Uterus (tissue), 4 donors: ENCODE results near the gene EFCAB14. TPM values are rescaled to one million over a fixed set of nuclear protein-coding genes. Genes with fewer than 3 reads are reported as not detected.
"Not testable (repeated sequence)": the region's sequence is repeated elsewhere in the genome, so short reads cannot be mapped to it uniquely, and the experiment has no call there.

Experiments used
- DNase-seq, 2 donors: peaks; one replicate each; pipeline ENCODE4 v3.0.0-alpha.2; 2019 to 2020
- H3K27ac ChIP-seq, 2 donors: fragments of 200-600 bp; sonication (generic); 1 replicate in 1 of 2; 2 replicates in 1 of 2; pipeline ENCODE4 v1.5.1; 2016 to 2018
- H3K27me3 ChIP-seq, 2 donors: fragments of 200-600 bp; sonication (generic); one replicate each; pipeline ENCODE4 v1.5.1; 2018 to 2019; ENCODE audit warnings: control low read depth in 1 of 2
- H3K36me3 ChIP-seq, 2 donors: fragments of 200-600 bp; sonication (generic); one replicate each; pipeline ENCODE4 v1.5.1; 2019; ENCODE audit warnings: control low read depth in 1 of 2
- H3K4me1 ChIP-seq, 2 donors: fragments of 200-600 bp; sonication (generic); one replicate each; pipeline ENCODE4 v1.5.1; 2018 to 2019; ENCODE audit warnings: control low read depth in 1 of 2
- H3K4me3 ChIP-seq, 2 donors: fragments of 200-600 bp; sonication (generic); 1 replicate in 1 of 2; 2 replicates in 1 of 2; pipeline ENCODE4 v1.5.1; 2018 to 2019; ENCODE audit warnings: mild to moderate bottlenecking in 1 of 2
- H3K9me3 ChIP-seq, 2 donors: fragments of 200-600 bp; sonication (generic); one replicate each; pipeline ENCODE4 v1.5.1; 2019; ENCODE audit warnings: control low read depth in 1 of 2
- POLR2A ChIP-seq, 2 donors: fragments of 450-650 bp; IDR thresholded peaks; one replicate each; pipeline ENCODE4 v1.6.1; 2016; ENCODE audit warnings: antibody characterized with exemption in 2 of 2, mild to moderate bottlenecking in 1 of 2, moderate library complexity in 1 of 2
- intact Hi-C: fragments of 100-400 bp; cut with DNase I; formaldehyde crosslinking; loops from one replicate; pipeline ENCODE4 v1.15.1; 2023; ENCODE audit warnings: low total_unique reads
- total RNA-seq, 4 donors: library from RNA; depleted of rRNA in 3 of 4; stranded (reverse); fragments of >200 nt in 3 of 4; gene quantifications; one replicate each; pipeline versions ENCODE4 v1.1.0 to v1.2.4, GENCODE V29; 2014 to 2023
- TF ChIP-seq, protein P1 (sequence below), 4 experiments: fragments of 200-600 bp in 2 of 4; fragments of 450-650 bp in 2 of 4; sonication (generic) in 2 of 4; IDR thresholded peaks; one replicate each; pipeline ENCODE4 v1.5.1; 2016 to 2019; ENCODE audit warnings: antibody characterized with exemption in 4 of 4, mild to moderate bottlenecking in 2 of 4, moderate library complexity in 1 of 4
- donor health status: DM: yes; HTN: yes; CAD: no.

The EFCAB14 gene
- total RNA-seq, 4 donors from 2014 or later, result 63.5 to 188 (median 96.0) TPM

DNA sequence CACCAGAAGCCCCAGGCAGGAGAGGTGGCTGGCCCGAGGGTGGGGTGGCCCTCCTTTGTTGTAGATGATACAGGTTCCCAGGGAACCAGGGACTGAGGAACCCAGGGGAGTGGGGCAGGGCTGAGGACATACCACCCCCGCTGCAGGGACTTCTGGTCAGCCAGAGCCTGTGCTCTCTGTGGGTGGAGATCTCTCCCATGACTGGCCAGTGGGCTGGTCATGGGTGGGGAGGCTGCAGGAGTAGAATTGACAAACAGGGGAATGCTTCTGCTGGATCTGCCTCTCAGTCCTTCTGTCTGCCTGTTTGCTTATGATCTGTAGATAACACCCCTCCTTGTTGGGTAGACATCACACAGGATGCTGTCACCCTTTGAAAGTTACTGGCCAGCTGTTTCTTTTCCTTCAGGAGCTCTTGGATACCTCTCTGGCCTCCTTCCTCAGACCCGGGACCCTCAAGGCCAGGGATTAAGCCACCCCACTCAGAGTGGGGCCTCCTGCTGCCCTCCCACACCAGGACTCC is 2.8 kb upstream of the EFCAB14 start:
- no peak for DNase-seq
- intact Hi-C loops, result no loop called here
- H3K27ac ChIP-seq, result no peak overlapping the region
- no peak overlapping the region for H3K4me3 ChIP-seq
- H3K36me3 ChIP-seq, result no peaks in the 10 kb centered on the region
- TF ChIP-seq, protein P1, sequence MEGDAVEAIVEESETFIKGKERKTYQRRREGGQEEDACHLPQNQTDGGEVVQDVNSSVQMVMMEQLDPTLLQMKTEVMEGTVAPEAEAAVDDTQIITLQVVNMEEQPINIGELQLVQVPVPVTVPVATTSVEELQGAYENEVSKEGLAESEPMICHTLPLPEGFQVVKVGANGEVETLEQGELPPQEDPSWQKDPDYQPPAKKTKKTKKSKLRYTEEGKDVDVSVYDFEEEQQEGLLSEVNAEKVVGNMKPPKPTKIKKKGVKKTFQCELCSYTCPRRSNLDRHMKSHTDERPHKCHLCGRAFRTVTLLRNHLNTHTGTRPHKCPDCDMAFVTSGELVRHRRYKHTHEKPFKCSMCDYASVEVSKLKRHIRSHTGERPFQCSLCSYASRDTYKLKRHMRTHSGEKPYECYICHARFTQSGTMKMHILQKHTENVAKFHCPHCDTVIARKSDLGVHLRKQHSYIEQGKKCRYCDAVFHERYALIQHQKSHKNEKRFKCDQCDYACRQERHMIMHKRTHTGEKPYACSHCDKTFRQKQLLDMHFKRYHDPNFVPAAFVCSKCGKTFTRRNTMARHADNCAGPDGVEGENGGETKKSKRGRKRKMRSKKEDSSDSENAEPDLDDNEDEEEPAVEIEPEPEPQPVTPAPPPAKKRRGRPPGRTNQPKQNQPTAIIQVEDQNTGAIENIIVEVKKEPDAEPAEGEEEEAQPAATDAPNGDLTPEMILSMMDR (IDR thresholded peaks at IDR 0.05), result no peak
- TF ChIP-seq POLR2A (IDR thresholded peaks at IDR 0.05), result no peak
- H3K9me3 ChIP-seq, result no peaks in the 10 kb centered on the region
- peaks cover 0 to 17% of the 10 kb centered on the region in 2 donors for H3K4me1 ChIP-seq
- no peaks in the 10 kb centered on the region for H3K27me3 ChIP-seq

DNA sequence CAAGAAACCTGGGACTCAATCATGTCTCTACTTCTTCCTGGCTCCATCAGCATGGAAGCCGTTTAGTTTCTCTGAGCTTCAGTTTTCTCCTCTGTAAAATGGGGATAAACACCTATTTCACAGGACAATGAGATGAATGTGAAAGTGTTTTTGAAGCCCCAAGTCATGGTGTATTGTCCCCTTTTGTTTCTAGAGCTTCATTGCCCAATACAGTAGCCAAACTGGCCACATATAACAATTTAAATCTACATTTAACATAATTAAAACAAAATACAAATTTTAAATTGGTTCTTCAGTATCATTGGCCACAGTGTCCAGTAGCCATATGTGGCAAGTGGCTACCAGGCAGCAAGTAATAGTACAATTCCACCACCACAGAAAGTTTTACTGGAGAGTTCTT is 2.3 kb upstream of the EFCAB14 start:
- Histone ChIP-seq H3K27ac (no peak overlapping the region), H3K36me3 (no peaks in the 10 kb centered on the region), H3K4me1 (peaks cover 0 to 17% of the 10 kb centered on the region in 2 donors), H3K27me3 (no peaks in the 10 kb centered on the region), H3K4me3 (no peak overlapping the region), H3K9me3 (no peaks in the 10 kb centered on the region)
- intact Hi-C loops, result no loop called here
- TF ChIP-seq, protein P1 (IDR thresholded peaks at IDR 0.05), result no peak
- TF ChIP-seq POLR2A (IDR thresholded peaks at IDR 0.05), result no peak
- no peak for DNase-seq

DNA sequence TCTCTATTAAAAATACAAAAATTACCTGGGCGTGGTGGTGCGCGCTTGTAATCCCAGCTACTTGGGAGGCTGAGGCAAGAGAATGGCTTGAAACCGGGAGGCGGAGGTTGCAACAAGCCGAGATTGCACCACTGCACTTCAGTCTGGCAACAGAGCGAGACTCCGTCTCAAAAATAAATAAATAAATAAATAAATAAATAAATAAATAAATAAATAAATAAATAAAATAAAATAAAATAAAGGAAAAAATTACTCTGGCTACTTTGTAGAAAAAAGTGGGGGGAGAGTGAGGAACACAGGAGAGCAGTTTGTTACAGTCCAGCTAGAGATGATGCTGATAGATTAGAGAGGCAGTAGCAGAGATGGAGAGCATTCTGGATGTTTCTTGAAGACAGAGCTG is 1.4 kb upstream of the EFCAB14 start:
- H3K9me3 ChIP-seq, H3K36me3 ChIP-seq, H3K4me3 ChIP-seq, H3K27ac ChIP-seq, intact Hi-C loops, DNase-seq, H3K27me3 ChIP-seq: not testable (repeated sequence)
- H3K4me1 ChIP-seq, result peaks cover 0 to 17% of the 10 kb centered on the region in 2 donors

DNA sequence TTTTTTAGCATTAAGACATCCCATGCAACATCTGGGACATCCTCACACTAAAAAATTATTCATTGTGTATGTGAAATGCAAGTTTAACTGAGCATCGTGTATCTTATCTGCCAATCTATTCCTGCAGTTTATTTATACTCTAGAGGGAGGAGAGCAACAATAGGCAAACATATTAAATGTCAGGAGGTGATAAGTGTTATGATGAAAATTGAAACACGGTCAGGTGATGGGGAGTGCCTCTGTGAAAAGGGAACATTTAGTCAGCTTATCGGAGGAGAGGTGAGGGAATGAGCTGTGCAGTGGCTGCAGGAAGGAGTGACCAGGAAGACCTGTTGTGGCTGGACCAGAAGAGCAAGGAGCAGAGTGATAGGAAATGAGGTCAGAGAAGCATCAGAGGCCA is 775 bp upstream of the EFCAB14 start:
- DNase-seq, result no peak
- H3K4me1 ChIP-seq, result peaks cover 0 to 14% of the 10 kb centered on the region in 2 donors
- no peaks in the 10 kb centered on the region for H3K27me3 ChIP-seq
- no peaks in the 10 kb centered on the region for H3K9me3 ChIP-seq
- intact Hi-C loops, result no loop called here
- H3K27ac ChIP-seq, result peak overlapping the region; percentile 85 to 87
- no peaks in the 10 kb centered on the region for H3K36me3 ChIP-seq
- TF ChIP-seq, protein P1 (IDR thresholded peaks at IDR 0.05), result no peak
- TF ChIP-seq POLR2A (IDR thresholded peaks at IDR 0.05), result no peak
- H3K4me3 ChIP-seq, result peak overlapping the region; percentile 68 to 81

DNA sequence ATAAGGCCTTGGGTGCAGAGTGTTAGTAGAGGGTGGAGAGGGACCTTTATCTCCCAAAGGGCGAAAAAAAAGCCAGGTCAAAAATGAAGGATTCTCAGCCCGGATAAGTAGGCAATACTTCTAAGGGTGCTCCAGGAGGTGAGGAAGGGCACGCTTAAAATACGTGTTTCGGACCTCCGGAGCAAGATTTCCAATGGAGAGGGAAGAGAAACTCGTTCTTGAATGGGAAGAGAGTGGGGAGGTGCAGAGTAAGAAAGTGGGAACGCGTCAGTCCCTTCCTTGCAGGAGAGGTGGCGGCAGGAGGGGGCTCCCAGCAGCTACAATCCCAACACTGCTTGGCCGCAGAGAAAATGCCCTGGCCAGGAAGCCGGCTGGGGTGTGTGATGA is 581 bp downstream of the EFCAB14 start:
- Histone ChIP-seq H3K36me3 (no peaks in the 10 kb centered on the region), H3K27ac (peak overlapping the region; percentile 85 to 87), H3K4me3 (peak overlapping the region; percentile 68 to 81), H3K9me3 (no peaks in the 10 kb centered on the region), H3K27me3 (no peaks in the 10 kb centered on the region), H3K4me1 (peaks cover 0 to 14% of the 10 kb centered on the region in 2 donors)
- no peak for DNase-seq
- TF ChIP-seq, protein P1 (IDR thresholded peaks at IDR 0.05), result no peak
- TF ChIP-seq POLR2A (IDR thresholded peaks at IDR 0.05), result no peak
- intact Hi-C loops, result no loop called here

DNA sequence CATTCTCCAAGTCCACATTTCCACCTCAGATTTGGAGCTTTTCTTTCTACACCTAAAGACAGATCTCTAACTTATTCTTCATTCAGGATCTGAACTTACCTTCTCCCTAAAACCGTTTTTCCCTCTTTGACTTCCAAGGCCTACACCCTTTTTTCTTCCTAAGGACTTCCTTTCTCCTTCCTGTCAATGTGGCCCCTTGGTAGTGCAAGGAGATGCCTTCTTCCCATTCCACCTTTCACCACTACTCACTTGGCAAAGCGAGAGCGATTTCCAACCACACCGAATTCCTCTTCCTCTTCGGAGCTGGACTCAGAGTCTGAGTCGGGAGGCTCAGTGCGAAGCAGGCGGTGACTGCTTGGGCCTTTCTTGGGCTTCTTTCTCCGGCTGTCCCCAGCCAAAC is 1.3 kb downstream of the EFCAB14 start:
- intact Hi-C loops, result no loop called here
- TF ChIP-seq, protein P1 (IDR thresholded peaks at IDR 0.05), result no peak
- TF ChIP-seq POLR2A (IDR thresholded peaks at IDR 0.05), result no peak

More for the DNA sequence above, 1.3 kb downstream of the EFCAB14 start:
- H3K27ac ChIP-seq, result peak overlapping the region in 1 of 2 donors; percentile 85
- H3K9me3 ChIP-seq, result no peaks in the 10 kb centered on the region
- DNase-seq, result no peak
- peaks cover 0 to 14% of the 10 kb centered on the region in 2 donors for H3K4me1 ChIP-seq
- H3K4me3 ChIP-seq, result peak overlapping the region; percentile 68 to 81
- no peaks in the 10 kb centered on the region for H3K36me3 ChIP-seq
- no peaks in the 10 kb centered on the region for H3K27me3 ChIP-seq
